Neutrophil (primary cell): ENCODE results near the gene OR2A2.

Source experiments
- H3K27ac ChIP-seq: fragments of 200-600 bp; sonication (generic); 2 replicates; pipeline ENCODE4 v1.5.1; 2016; ENCODE audit warnings: mild to moderate bottlenecking, moderate library complexity
- H3K27me3 ChIP-seq: fragments of 200-600 bp; sonication (generic); 2 replicates; pipeline ENCODE4 v1.6.0; 2016; ENCODE audit warnings: mild to moderate bottlenecking
- H3K36me3 ChIP-seq: fragments of 200-600 bp; sonication (generic); 2 replicates; pipeline ENCODE4 v1.5.1; 2017
- H3K4me1 ChIP-seq, 2 experiments: fragments of 200-600 bp in 1 of 2; sonication (generic) in 1 of 2; 1 replicate in 1 of 2; 2 replicates in 1 of 2; pipeline versions ENCODE4 v1.5.1 to v1.6.1; 2013 to 2016; ENCODE audit warnings: low read depth in 1 of 2, low read length in 1 of 2, mild to moderate bottlenecking in 1 of 2, moderate library complexity in 1 of 2; ENCODE audit not compliant: control insufficient read depth in 1 of 2, insufficient read depth in 1 of 2
- H3K4me3 ChIP-seq, 2 experiments: fragments of 200-600 bp in 1 of 2; sonication (generic) in 1 of 2; 1 replicate in 1 of 2; 2 replicates in 1 of 2; pipeline ENCODE4 v1.5.1; 2013 to 2016; ENCODE audit warnings: low read depth in 1 of 2, low read length in 1 of 2, mild to moderate bottlenecking in 1 of 2, moderate library complexity in 1 of 2
- H3K9me3 ChIP-seq: fragments of 200-600 bp; sonication (generic); 2 replicates; pipeline ENCODE4 v1.5.1; 2016
- CTCF ChIP-seq: fragments of 200-600 bp; sonication (generic); IDR thresholded peaks from 2 replicates; pipeline ENCODE4 v1.5.1; 2016; ENCODE audit warnings: antibody characterized with exemption

Gene OR2A2

GRCh38 chr7:144085978-144086377 lies 23.4 kb upstream of the OR2A2 start, which contains the start of gene OR2A12:
OR2A12 (plus strand) TSS chr7:144086278; CDS start chr7:144095108, 8,830 bp downstream.
- no peaks in the 10 kb centered on the region for H3K27me3 ChIP-seq
- no peaks in the 10 kb centered on the region for H3K36me3 ChIP-seq
- no peak for TF ChIP-seq CTCF
- H3K4me1 ChIP-seq = no peaks in the 10 kb centered on the region
- H3K27ac ChIP-seq = no peak within 1 kb of the TSS
- H3K4me3 ChIP-seq = no peak within 1 kb of the TSS
- H3K9me3 ChIP-seq = no peaks in the 10 kb centered on the region

- H3K4me3 ChIP-seq = no peak overlapping the region
- no peak overlapping the region for H3K27ac ChIP-seq
- TF ChIP-seq CTCF = no peak
- H3K9me3 ChIP-seq = no peaks in the 10 kb centered on the region
- H3K36me3 ChIP-seq = no peaks in the 10 kb centered on the region
- no peaks in the 10 kb centered on the region for H3K27me3 ChIP-seq
- no peaks in the 10 kb centered on the region for H3K4me1 ChIP-seq
Observed at GRCh38 chr7:144086730-144087129, 22.7 kb upstream of the OR2A2 start.

GRCh38 chr7:144087230-144087629 lies 22.2 kb upstream of the OR2A2 start:
- Histone ChIP-seq H3K27ac (no peak overlapping the region), H3K4me3 (no peak overlapping the region), H3K4me1 (no peaks in the 10 kb centered on the region), H3K27me3 (no peaks in the 10 kb centered on the region), H3K9me3 (no peaks in the 10 kb centered on the region), H3K36me3 (no peaks in the 10 kb centered on the region)
- TF ChIP-seq CTCF = no peak

- H3K27ac ChIP-seq = no peak overlapping the region
- H3K4me3 ChIP-seq = no peak overlapping the region
- H3K4me1 ChIP-seq = no peaks in the 10 kb centered on the region
- no peak for TF ChIP-seq CTCF
- H3K27me3 ChIP-seq = no peaks in the 10 kb centered on the region
- no peaks in the 10 kb centered on the region for H3K36me3 ChIP-seq
- no peaks in the 10 kb centered on the region for H3K9me3 ChIP-seq
Observed at GRCh38 chr7:144090667-144091066, 18.7 kb upstream of the OR2A2 start.

GRCh38 chr7:144098776-144099175 lies 10.6 kb upstream of the OR2A2 start:
- no peaks in the 10 kb centered on the region for H3K36me3 ChIP-seq
- H3K27ac ChIP-seq = no peak overlapping the region
- no peaks in the 10 kb centered on the region for H3K27me3 ChIP-seq
- H3K4me3 ChIP-seq = no peak overlapping the region
- TF ChIP-seq CTCF = no peak
- H3K4me1 ChIP-seq = no peaks in the 10 kb centered on the region
- no peaks in the 10 kb centered on the region for H3K9me3 ChIP-seq

- Histone ChIP-seq H3K27me3 (no peaks in the 10 kb centered on the region), H3K4me1 (no peaks in the 10 kb centered on the region), H3K27ac (no peak overlapping the region), H3K36me3 (no peaks in the 10 kb centered on the region), H3K9me3 (no peaks in the 10 kb centered on the region), H3K4me3 (no peak overlapping the region)
- TF ChIP-seq CTCF = no peak
Observed at GRCh38 chr7:144100607-144101006, 8.8 kb upstream of the OR2A2 start.
